Measurements from ENCODE around the gene KIAA1328. TPM values are rescaled to one million over a fixed set of nuclear protein-coding genes. Genes with fewer than 3 reads are reported as not detected.
"Not testable (repeated sequence)": the region's sequence is repeated elsewhere in the genome, so short reads cannot be mapped to it uniquely, and the experiment has no call there.

Gene KIAA1328
- total RNA-seq, 2 experiments from 2014 or later, result 9.8 to 10.7 TPM

- DNase-seq; H3K27ac Mint-ChIP-seq; POLR2A ChIA-PET; H3K4me1 Mint-ChIP-seq; ATAC-seq (ENCODE audit: low read depth); H3K4me3 Mint-ChIP-seq; H3K27me3 Mint-ChIP-seq: not testable (repeated sequence)
- H3K36me3 Mint-ChIP-seq, result peaks cover 31% of the 10 kb centered on the region
- H3K9me3 Mint-ChIP-seq, result peaks cover 14% of the 10 kb centered on the region
These were observed 44.9 kb downstream of the KIAA1328 start for GRCh38 chr18:36873826-36874225.

DNA sequence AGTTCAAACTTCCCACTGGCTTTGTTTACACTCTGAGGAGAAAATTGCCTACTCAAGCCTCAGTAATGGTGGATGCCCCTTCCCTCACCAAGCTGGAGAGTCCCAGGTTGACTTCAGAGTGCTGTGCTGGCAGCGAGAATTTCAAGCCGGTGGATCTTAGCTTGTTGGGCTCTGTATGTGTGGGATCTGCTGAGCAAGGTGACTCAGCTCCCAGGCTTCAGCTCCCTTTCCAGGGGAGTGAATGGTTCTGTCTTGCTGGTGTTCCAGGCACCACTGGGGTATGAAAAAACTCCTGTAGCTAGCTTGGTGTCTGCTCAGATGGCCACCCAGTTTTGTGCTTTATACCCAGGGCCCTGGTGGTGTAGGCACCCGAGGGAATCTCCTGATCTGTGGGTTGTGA, 50.9 kb downstream of the KIAA1328 start:
- DNase-seq; POLR2A ChIA-PET; H3K4me3 Mint-ChIP-seq; H3K27me3 Mint-ChIP-seq; H3K9me3 Mint-ChIP-seq; H3K4me1 Mint-ChIP-seq; ATAC-seq (ENCODE audit: low read depth); H3K27ac Mint-ChIP-seq: not testable (repeated sequence)
- peaks cover 16% of the 10 kb centered on the region for H3K36me3 Mint-ChIP-seq

GRCh38 chr18:36885981-36886380, 57.1 kb downstream of the KIAA1328 start:
- peaks cover 8% of the 10 kb centered on the region for H3K36me3 Mint-ChIP-seq
- H3K4me1 Mint-ChIP-seq, result peaks cover 2% of the 10 kb centered on the region
- H3K27me3 Mint-ChIP-seq, result no peaks in the 10 kb centered on the region
- no peak for ATAC-seq (ENCODE audit: low read depth)
- no peak overlapping the region for H3K4me3 Mint-ChIP-seq
- H3K27ac Mint-ChIP-seq, result no peak overlapping the region
- no peak for DNase-seq
- no peaks in the 10 kb centered on the region for H3K9me3 Mint-ChIP-seq
- POLR2A ChIA-PET, result interaction anchor here (0.7 kb wide), 1 partner anchor 29 kb away, joined by 3 read pairs; no protein-coding TSS in a partner anchor

- H3K9me3 Mint-ChIP-seq, result no peaks in the 10 kb centered on the region
- no peak overlapping the region for H3K4me3 Mint-ChIP-seq
- H3K27me3 Mint-ChIP-seq, result no peaks in the 10 kb centered on the region
- H3K4me1 Mint-ChIP-seq, result peaks cover 2% of the 10 kb centered on the region
- no peak overlapping the region for H3K27ac Mint-ChIP-seq
- no peak for DNase-seq
- H3K36me3 Mint-ChIP-seq, result peaks cover 6% of the 10 kb centered on the region
- POLR2A ChIA-PET, result no interaction called here
- no peak for ATAC-seq (ENCODE audit: low read depth)
These were observed 58.2 kb downstream of the KIAA1328 start for GRCh38 chr18:36887114-36887513.

GRCh38 chr18:36887864-36888263, 58.9 kb downstream of the KIAA1328 start:
- H3K36me3 Mint-ChIP-seq, result peaks cover 6% of the 10 kb centered on the region
- no peaks in the 10 kb centered on the region for H3K27me3 Mint-ChIP-seq
- no peak for DNase-seq
- no peak overlapping the region for H3K27ac Mint-ChIP-seq
- no peaks in the 10 kb centered on the region for H3K9me3 Mint-ChIP-seq
- no peak for ATAC-seq (ENCODE audit: low read depth)
- H3K4me1 Mint-ChIP-seq, result peaks cover 2% of the 10 kb centered on the region
- H3K4me3 Mint-ChIP-seq, result no peak overlapping the region
- POLR2A ChIA-PET, result interaction anchor here (2.0 kb wide), 1 partner anchor 59 kb away, joined by 6 read pairs; the partner anchor contains the start of genes KIAA1328 and TPGS2

- H3K4me1 Mint-ChIP-seq, result peaks cover 2% of the 10 kb centered on the region
- ATAC-seq (ENCODE audit: low read depth), result no peak
- no peak overlapping the region for H3K27ac Mint-ChIP-seq
- DNase-seq, result no peak
- H3K9me3 Mint-ChIP-seq, result no peaks in the 10 kb centered on the region
- no peaks in the 10 kb centered on the region for H3K27me3 Mint-ChIP-seq
- H3K36me3 Mint-ChIP-seq, result peaks cover 6% of the 10 kb centered on the region
- POLR2A ChIA-PET, result interaction anchor here (2.0 kb wide), 1 partner anchor 60 kb away, joined by 6 read pairs; the partner anchor contains the start of genes KIAA1328 and TPGS2
- no peak overlapping the region for H3K4me3 Mint-ChIP-seq
These were observed 59.9 kb downstream of the KIAA1328 start for GRCh38 chr18:36888778-36889177.

GRCh38 chr18:36889321-36889720, 60.4 kb downstream of the KIAA1328 start:
- peaks cover 7% of the 10 kb centered on the region for H3K36me3 Mint-ChIP-seq
- DNase-seq (no peak), ATAC-seq (ENCODE audit: low read depth) (no peak)
- H3K4me3 Mint-ChIP-seq, result no peak overlapping the region
- H3K27me3 Mint-ChIP-seq, result no peaks in the 10 kb centered on the region
- H3K4me1 Mint-ChIP-seq, result peaks cover 2% of the 10 kb centered on the region
- H3K9me3 Mint-ChIP-seq, result no peaks in the 10 kb centered on the region
- H3K27ac Mint-ChIP-seq, result no peak overlapping the region
- POLR2A ChIA-PET, result interaction anchor here (2.0 kb wide), 1 partner anchor 60 kb away, joined by 6 read pairs; the partner anchor contains the start of genes KIAA1328 and TPGS2

DNA sequence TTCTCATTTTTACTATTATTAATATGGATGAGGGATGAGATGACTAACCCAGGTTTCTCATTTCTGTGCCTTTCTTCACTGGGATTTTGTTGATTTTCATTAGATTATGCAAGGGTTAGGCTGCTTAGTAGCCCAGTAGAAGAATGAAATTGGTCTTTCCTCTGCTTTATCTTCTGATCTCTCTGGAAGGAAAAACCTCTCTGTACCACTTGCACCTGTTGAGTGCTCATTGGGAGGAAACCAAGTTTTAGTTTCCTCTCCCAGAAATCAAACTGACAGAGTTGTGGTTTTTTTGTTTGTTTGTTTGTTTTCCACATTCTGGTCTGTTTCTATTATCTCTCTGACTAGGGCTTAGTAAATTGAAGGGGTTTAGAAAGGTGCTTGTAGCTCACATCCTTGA, 60.8 kb downstream of the KIAA1328 start:
- DNase-seq, result no peak
- no peak overlapping the region for H3K4me3 Mint-ChIP-seq
- POLR2A ChIA-PET, result interaction anchor here (2.0 kb wide), 1 partner anchor 61 kb away, joined by 6 read pairs; the partner anchor contains the start of genes KIAA1328 and TPGS2
- H3K27me3 Mint-ChIP-seq, result no peaks in the 10 kb centered on the region
- H3K9me3 Mint-ChIP-seq, result no peaks in the 10 kb centered on the region
- H3K27ac Mint-ChIP-seq, result no peak overlapping the region
- ATAC-seq (ENCODE audit: low read depth), result no peak
- peaks cover 8% of the 10 kb centered on the region for H3K36me3 Mint-ChIP-seq
- H3K4me1 Mint-ChIP-seq, result peaks cover 2% of the 10 kb centered on the region

- POLR2A ChIA-PET, result no interaction called here
- Mint-ChIP-seq H3K9me3 (no peaks in the 10 kb centered on the region), H3K36me3 (peaks cover 5% of the 10 kb centered on the region)
These were observed 61.7 kb downstream of the KIAA1328 start for GRCh38 chr18:36890598-36890997.

GRCh38 chr18:36893227-36893626, 64.3 kb downstream of the KIAA1328 start:
- H3K9me3 Mint-ChIP-seq, result no peaks in the 10 kb centered on the region
- no peak for DNase-seq
- peaks cover 2% of the 10 kb centered on the region for H3K4me1 Mint-ChIP-seq
- ATAC-seq (ENCODE audit: low read depth), result no peak
- H3K4me3 Mint-ChIP-seq, result no peak overlapping the region
- no peaks in the 10 kb centered on the region for H3K27me3 Mint-ChIP-seq
- peaks cover 5% of the 10 kb centered on the region for H3K36me3 Mint-ChIP-seq
- POLR2A ChIA-PET, result no interaction called here
- H3K27ac Mint-ChIP-seq, result no peak overlapping the region

More at GRCh38 chr18:36890598-36890997, 61.7 kb downstream of the KIAA1328 start:
- DNase-seq, result no peak
- H3K4me1 Mint-ChIP-seq, result peaks cover 2% of the 10 kb centered on the region
- no peak overlapping the region for H3K27ac Mint-ChIP-seq
- no peak overlapping the region for H3K4me3 Mint-ChIP-seq
- ATAC-seq (ENCODE audit: low read depth), result no peak
- no peaks in the 10 kb centered on the region for H3K27me3 Mint-ChIP-seq

GRCh38 chr18:36895606-36896005, 66.7 kb downstream of the KIAA1328 start:
- ATAC-seq (ENCODE audit: low read depth), result no peak
- H3K27me3 Mint-ChIP-seq, result no peaks in the 10 kb centered on the region

DNA sequence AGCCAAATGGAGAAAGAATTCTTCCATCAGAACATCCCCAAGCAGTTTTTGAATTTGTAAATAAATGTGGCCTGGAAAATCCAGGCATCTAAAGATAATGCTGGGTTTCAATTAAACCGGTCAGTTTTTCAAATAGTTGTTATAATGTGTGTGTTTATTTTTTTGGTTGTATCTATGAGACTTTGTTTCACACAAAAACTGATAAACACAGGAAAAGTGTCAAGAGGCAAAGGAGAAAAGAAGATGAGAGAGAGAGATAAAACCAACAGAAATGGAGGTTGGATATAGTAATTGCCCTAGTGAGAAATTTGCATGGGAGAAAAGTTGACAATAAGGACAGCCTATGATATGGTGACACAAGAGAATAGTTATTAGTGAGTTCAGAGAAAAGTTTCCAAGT, 68.3 kb downstream of the KIAA1328 start:
- H3K36me3 Mint-ChIP-seq, result peaks cover 13% of the 10 kb centered on the region
- no peaks in the 10 kb centered on the region for H3K27me3 Mint-ChIP-seq
- ATAC-seq (ENCODE audit: low read depth) (no peak), DNase-seq (no peak)
- H3K4me3 Mint-ChIP-seq, result no peak overlapping the region
- no peaks in the 10 kb centered on the region for H3K4me1 Mint-ChIP-seq
- no peak overlapping the region for H3K27ac Mint-ChIP-seq
- no peaks in the 10 kb centered on the region for H3K9me3 Mint-ChIP-seq
- POLR2A ChIA-PET, result no interaction called here

More at GRCh38 chr18:36895606-36896005, 66.7 kb downstream of the KIAA1328 start:
- DNase-seq, result no peak
- no peak overlapping the region for H3K4me3 Mint-ChIP-seq
- no peaks in the 10 kb centered on the region for H3K9me3 Mint-ChIP-seq
- no peaks in the 10 kb centered on the region for H3K4me1 Mint-ChIP-seq
- POLR2A ChIA-PET, result no interaction called here
- no peak overlapping the region for H3K27ac Mint-ChIP-seq
- peaks cover 9% of the 10 kb centered on the region for H3K36me3 Mint-ChIP-seq

DNA sequence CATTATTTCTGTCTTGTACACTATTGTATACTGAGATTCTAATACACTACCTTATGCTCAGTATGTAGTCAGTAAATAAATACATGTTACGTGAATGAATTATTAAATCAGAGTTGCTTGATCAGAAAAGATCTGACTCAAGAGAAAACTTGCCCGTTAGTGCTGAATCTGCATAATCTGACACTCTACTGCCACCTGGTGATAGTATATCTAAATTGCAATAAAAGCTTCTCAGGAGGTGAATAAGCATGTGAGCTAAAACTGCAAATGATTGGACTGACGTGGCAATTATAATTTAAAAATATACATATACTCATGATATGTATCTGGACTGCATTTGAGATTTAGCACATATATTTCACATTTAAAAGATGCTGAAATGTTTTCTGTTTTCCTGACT, 70.4 kb downstream of the KIAA1328 start:
- DNase-seq (no peak), ATAC-seq (ENCODE audit: low read depth) (no peak)
- no peaks in the 10 kb centered on the region for H3K9me3 Mint-ChIP-seq
- no peak overlapping the region for H3K27ac Mint-ChIP-seq
- H3K36me3 Mint-ChIP-seq, result peaks cover 12% of the 10 kb centered on the region
- POLR2A ChIA-PET, result no interaction called here
- H3K4me1 Mint-ChIP-seq, result peaks cover 3% of the 10 kb centered on the region
- H3K4me3 Mint-ChIP-seq, result no peak overlapping the region
- H3K27me3 Mint-ChIP-seq, result no peaks in the 10 kb centered on the region

GRCh38 chr18:36900466-36900865, 71.5 kb downstream of the KIAA1328 start:
- Mint-ChIP-seq H3K4me1 (peaks cover 3% of the 10 kb centered on the region), H3K27ac (no peak overlapping the region), H3K4me3 (no peak overlapping the region), H3K36me3 (peaks cover 12% of the 10 kb centered on the region), H3K27me3 (no peaks in the 10 kb centered on the region), H3K9me3 (no peaks in the 10 kb centered on the region)
- DNase-seq, result no peak
- POLR2A ChIA-PET, result no interaction called here
- no peak for ATAC-seq (ENCODE audit: low read depth)

Measured in activated naive CD8-positive, alpha-beta T cell treated with anti-CD3 and anti-CD28 coated beads, Interleukin-2, amount 10 ng/mL, durations not matched to agents 7 days and 5 days (primary cell).